Gastrocnemius medialis (tissue), 4 donors: ENCODE data around the gene UNC5B.

Experiments used
- POLR2A ChIP-seq, 2 donors: fragments of 450-650 bp; IDR thresholded peaks; one replicate each; pipeline ENCODE4 v1.6.1; 2017; ENCODE audit warnings: antibody characterized with exemption in 2 of 2, mild to moderate bottlenecking in 2 of 2, moderate library complexity in 2 of 2
- TF ChIP-seq, protein P1 (sequence below), 5 experiments: fragments of 450-650 bp in 3 of 5; fragments of 200-600 bp in 2 of 5; sonication (generic) in 2 of 5; IDR thresholded peaks in 4 of 5; conservative IDR thresholded peaks in 1 of 5; 1 replicate in 4 of 5; 2 replicates in 1 of 5; pipeline ENCODE4 v1.5.1; 2016 to 2019; ENCODE audit warnings: antibody characterized with exemption in 5 of 5, mild to moderate bottlenecking in 3 of 5, moderate library complexity in 3 of 5

DNA sequence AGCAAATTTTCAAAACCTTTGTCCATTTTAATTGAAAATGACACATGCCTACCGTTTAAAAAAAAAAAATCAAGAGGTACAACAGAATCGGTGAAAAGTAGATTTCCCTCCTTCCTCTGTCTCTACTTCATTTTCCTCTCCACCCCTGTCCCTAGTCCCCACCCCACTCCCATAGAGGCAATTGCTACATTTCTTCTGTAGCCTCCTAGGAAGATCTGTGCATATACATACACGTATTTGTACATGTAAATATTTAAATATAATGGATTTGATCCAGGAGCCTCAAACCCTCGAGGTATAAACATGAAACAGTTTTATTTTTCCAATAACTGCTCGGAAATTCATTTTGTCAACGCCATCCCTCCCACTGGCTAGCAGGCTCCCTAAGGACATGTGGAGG, 92.5 kb downstream of the UNC5B start:
- TF ChIP-seq, protein P1, sequence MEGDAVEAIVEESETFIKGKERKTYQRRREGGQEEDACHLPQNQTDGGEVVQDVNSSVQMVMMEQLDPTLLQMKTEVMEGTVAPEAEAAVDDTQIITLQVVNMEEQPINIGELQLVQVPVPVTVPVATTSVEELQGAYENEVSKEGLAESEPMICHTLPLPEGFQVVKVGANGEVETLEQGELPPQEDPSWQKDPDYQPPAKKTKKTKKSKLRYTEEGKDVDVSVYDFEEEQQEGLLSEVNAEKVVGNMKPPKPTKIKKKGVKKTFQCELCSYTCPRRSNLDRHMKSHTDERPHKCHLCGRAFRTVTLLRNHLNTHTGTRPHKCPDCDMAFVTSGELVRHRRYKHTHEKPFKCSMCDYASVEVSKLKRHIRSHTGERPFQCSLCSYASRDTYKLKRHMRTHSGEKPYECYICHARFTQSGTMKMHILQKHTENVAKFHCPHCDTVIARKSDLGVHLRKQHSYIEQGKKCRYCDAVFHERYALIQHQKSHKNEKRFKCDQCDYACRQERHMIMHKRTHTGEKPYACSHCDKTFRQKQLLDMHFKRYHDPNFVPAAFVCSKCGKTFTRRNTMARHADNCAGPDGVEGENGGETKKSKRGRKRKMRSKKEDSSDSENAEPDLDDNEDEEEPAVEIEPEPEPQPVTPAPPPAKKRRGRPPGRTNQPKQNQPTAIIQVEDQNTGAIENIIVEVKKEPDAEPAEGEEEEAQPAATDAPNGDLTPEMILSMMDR (IDR thresholded peaks at IDR 0.05 in 4 of 5, conservative IDR thresholded peaks at IDR 0.05 in 1 of 5), result no peak
- TF ChIP-seq POLR2A (IDR thresholded peaks at IDR 0.05), result no peak
